HepG2 (cell line): Measurements from ENCODE around the gene TMEM171. TPM values are rescaled to one million over a fixed set of nuclear protein-coding genes. Genes with fewer than 3 reads are reported as not detected.

Experiments
- ATAC-seq: fragments of 200-7000 bp; cut with Tn5 transposase; 3 replicates; pipeline ENCODE4 v1.9.1; 2020; ENCODE audit warnings: mild to moderate bottlenecking, moderate library complexity
- BruUV-seq: library from RNA; stranded (reverse); fragments of 400-500 nt; replicated peaks from 2 replicates; lab custom pipeline; 2021; lab: Mats Ljungman, UMichigan
- CTCF ChIA-PET: fragments of 300-600 bp; formaldehyde crosslinking; extraction: SDS; loops from one replicate; lab custom pipeline; 2021; ENCODE audit warnings: low total read pairs, inconsistent platforms, low intra/inter-chr PET ratio; lab: Yijun Ruan, JAX
- POLR2A ChIA-PET: fragments of 350-600 bp; sonication (Branson Sonifier 250); formaldehyde crosslinking; loops from one replicate; lab custom pipeline; 2020; ENCODE audit warnings: antibody characterized with exemption, inconsistent platforms; lab: Yijun Ruan, JAX
- DNase-seq: peaks from one replicate; pipeline ENCODE4 v3.0.0-alpha.2; 2015; ENCODE audit warnings: low spot score
- FAIRE-seq: peaks from 3 replicates; lab custom pipeline; 2011; peaks lifted over from hg19 to GRCh38; lab: Jason Lieb, UNC
- H2AFZ ChIP-seq: one replicate; pipeline ENCODE4 v1.6.1; 2011; ENCODE audit warnings: low read length, inconsistent platforms
- H3K27ac ChIP-seq: fragments of 300-600 bp; 3 replicates; pipeline ENCODE4 v1.8.0; 2011; ENCODE audit warnings: mixed run types, mild to moderate bottlenecking, mixed read lengths, low read length, inconsistent platforms; ENCODE audit not compliant: insufficient read depth; ENCODE audit errors: extremely low read length
- H3K27me3 ChIP-seq, 2 experiments: fragments of 200-600 bp in 1 of 2; 2 replicates in 1 of 2; 3 replicates in 1 of 2; pipeline versions ENCODE4 v1.6.0 to v1.8.0; 2011; ENCODE audit warnings: low read length in 2 of 2, mild to moderate bottlenecking in 2 of 2, moderate library complexity in 2 of 2, inconsistent platforms in 1 of 2; ENCODE audit not compliant: insufficient read depth in 2 of 2, control insufficient read depth in 1 of 2
- H3K36me3 ChIP-seq, 2 experiments: fragments of 200-600 bp in 1 of 2; replicated peaks in 1 of 2; 2 replicates in 1 of 2; 3 replicates in 1 of 2; pipeline versions ENCODE4 v1.5.1 to v1.8.0; 2011; ENCODE audit warnings: low read length in 2 of 2, inconsistent platforms in 1 of 2; ENCODE audit not compliant: insufficient read depth in 2 of 2, control insufficient read depth in 1 of 2
- H3K4me1 ChIP-seq: 2 replicates; pipeline ENCODE4 v1.5.1; 2012; ENCODE audit warnings: low read length, inconsistent platforms; ENCODE audit not compliant: insufficient read depth
- H3K4me2 ChIP-seq: 2 replicates; pipeline ENCODE4 v1.6.0; 2011; ENCODE audit warnings: low read depth, low read length, inconsistent platforms
- H3K4me3 ChIP-seq, 3 experiments: fragments of 200-600 bp in 1 of 3; sonication (generic), shearing (Covaris generic) in 1 of 3; replicated peaks in 1 of 3; 2 replicates each; pipeline ENCODE4 v1.5.1; 2011 to 2016; ENCODE audit warnings: low read length in 3 of 3, inconsistent platforms in 2 of 3, low read depth in 2 of 3, mild to moderate bottlenecking in 2 of 3, control low read depth in 1 of 3, mixed read lengths in 1 of 3; ENCODE audit not compliant: insufficient read depth in 1 of 3
- H3K79me2 ChIP-seq: one replicate; pipeline ENCODE4 v1.6.1; 2011; ENCODE audit warnings: low read length, inconsistent platforms; ENCODE audit not compliant: insufficient read depth
- H3K9ac ChIP-seq: 2 replicates; pipeline ENCODE4 v1.6.0; 2011; ENCODE audit warnings: mild to moderate bottlenecking, low read depth, low read length, inconsistent platforms; ENCODE audit not compliant: insufficient read depth
- H3K9me3 ChIP-seq: 2 replicates; pipeline ENCODE4 v1.5.1; 2012; ENCODE audit warnings: mild to moderate bottlenecking, low read length
- H4K20me1 ChIP-seq: 2 replicates; pipeline ENCODE4 v1.6.0; 2011; ENCODE audit warnings: inconsistent platforms, mild to moderate bottlenecking, low read length, moderate library complexity; ENCODE audit not compliant: insufficient read depth
- EEA1 ChIP-seq: sonication (generic); formaldehyde crosslinking; IDR thresholded peaks from 2 replicates; pipeline ENCODE4 v1.5.1; 2020; ENCODE audit warnings: mild to moderate bottlenecking, missing genetic modification reagents, borderline replicate concordance
- FOXM1 ChIP-seq: sonication (generic); formaldehyde crosslinking; IDR thresholded peaks from 2 replicates; pipeline ENCODE4 v1.5.0; 2020; ENCODE audit warnings: missing genetic modification reagents
- FUBP1 ChIP-seq: sonication (generic); formaldehyde crosslinking; IDR thresholded peaks from 2 replicates; pipeline ENCODE4 v1.5.1; 2020; ENCODE audit warnings: missing genetic modification reagents, mild to moderate bottlenecking, borderline replicate concordance
- HDAC1 ChIP-seq: sonication (generic); formaldehyde crosslinking; IDR thresholded peaks from 2 replicates; pipeline ENCODE4 v1.5.1; 2020; ENCODE audit warnings: mild to moderate bottlenecking, missing genetic modification reagents
- KDM4B ChIP-seq: sonication (generic); formaldehyde crosslinking; IDR thresholded peaks from 2 replicates; pipeline ENCODE4 v1.4.0; 2020; ENCODE audit warnings: missing genetic modification reagents
- MXD1 ChIP-seq: sonication (generic); formaldehyde crosslinking; IDR thresholded peaks from 2 replicates; pipeline ENCODE4 v1.4.0; 2020; ENCODE audit warnings: mild to moderate bottlenecking, missing genetic modification reagents
- NFYC ChIP-seq: IDR thresholded peaks from 2 replicates; pipeline ENCODE4 v1.6.1; 2016; ENCODE audit warnings: missing genetic modification reagents, missing compliant biosample characterization
- SNRNP70 ChIP-seq: fragments of 200-400 bp; formaldehyde crosslinking; IDR thresholded peaks from 2 replicates; pipeline ENCODE4 v1.6.1; 2017; ENCODE audit warnings: mild to moderate bottlenecking, low read depth, low read length, moderate library complexity
- SPEN ChIP-seq: sonication (generic); formaldehyde crosslinking; IDR thresholded peaks from 2 replicates; pipeline ENCODE4 v1.5.1; 2020; ENCODE audit warnings: low read depth, mild to moderate bottlenecking, missing genetic modification reagents
- ZBTB42 ChIP-seq: sonication (generic); formaldehyde crosslinking; IDR thresholded peaks from 2 replicates; pipeline ENCODE4 v1.5.0; 2020; ENCODE audit warnings: mild to moderate bottlenecking, missing genetic modification reagents
- ZBTB43 ChIP-seq: sonication (generic); formaldehyde crosslinking; conservative IDR thresholded peaks from 2 replicates; pipeline ENCODE4 v1.4.0; 2020; ENCODE audit warnings: missing genetic modification reagents
- ZNF160 ChIP-seq: sonication (generic); formaldehyde crosslinking; IDR thresholded peaks from 2 replicates; pipeline ENCODE4 v1.8.0; 2022; ENCODE audit warnings: mild to moderate bottlenecking, inconsistent platforms, missing genetic modification reagents
- ZNF577 ChIP-seq: sonication (generic); formaldehyde crosslinking; IDR thresholded peaks from 2 replicates; pipeline ENCODE4 v1.4.0; 2020; ENCODE audit warnings: mild to moderate bottlenecking, low read depth, missing genetic modification reagents, borderline replicate concordance
- ZNF720 ChIP-seq: sonication (generic); formaldehyde crosslinking; IDR thresholded peaks from 2 replicates; pipeline ENCODE4 v1.4.0; 2020; ENCODE audit warnings: missing genetic modification reagents
- WGBS: methylation state at CpG from one replicate; pipeline ENCODE4 v1.1.6; 2017; ENCODE audit warnings: low lambda C conversion rate; 5-methylcytosine and 5-hydroxymethylcytosine counted together
- in situ Hi-C: cut with HindIII; loops from 2 replicates; pipeline ENCODE4 v1.10.0; 2017; ENCODE audit warnings: low pct_unique_long_range_greater_than_20kb; ENCODE audit not compliant: extremely low pct_ligation_motif_present
- intact Hi-C: fragments of 100-400 bp; cut with micrococcal nuclease; formaldehyde crosslinking; loops from one replicate; pipeline ENCODE4 v1.10.0; 2022; ENCODE audit not compliant: unreplicated experiment
- polyA plus RNA-seq, 8 experiments: library from polyadenylated mRNA; depleted of rRNA in 3 of 8; stranded (reverse) in 7 of 8; unstranded in 1 of 8; fragments of >200 nt; fragmentation: Illumina TruSeq in 4 of 8; extraction: Trizol in 4 of 8; gene quantifications; 2 replicates each; pipeline versions ENCODE4 v1.2.1 to v1.2.3, GENCODE V29; 2011 to 2016; ENCODE audit warnings: low read depth in 4 of 8, missing spikeins in 1 of 8, mixed read lengths in 1 of 8; ENCODE audit not compliant: insufficient read depth in 1 of 8
- total RNA-seq, 5 experiments: library from RNA; depleted of rRNA; stranded (reverse); fragments of >200 nt; fragmentation: Illumina TruSeq; extraction: Trizol; gene quantifications; 2 replicates each; pipeline ENCODE4 v1.2.3, GENCODE V29; 2016; ENCODE audit warnings: low read depth in 1 of 5
- TF ChIP-seq, protein P1 (sequence below): sonication (generic); formaldehyde crosslinking; IDR thresholded peaks from 2 replicates; pipeline ENCODE4 v1.5.0; 2020; ENCODE audit warnings: missing genetic modification reagents
- TF ChIP-seq, protein P2 (sequence below): sonication (generic); formaldehyde crosslinking; IDR thresholded peaks from 2 replicates; pipeline ENCODE4 v1.4.0; 2020; ENCODE audit warnings: missing genetic modification reagents

The TMEM171 gene
- total and polyA plus RNA-seq, 2 of the 13 experiments (the other 11 are each of a cell fraction or from before 2014, with no cell fraction given) = 0.12 TPM; not detected in 1

GRCh38 chr5:73126381-73126780 is 6.0 kb downstream of the TMEM171 start:
- FAIRE-seq = no peak
- no peak for DNase-seq
- BruUV-seq = no TSS peak
- TF ChIP-seq SNRNP70 (no peak), KDM4B (CRISPR knock-in tag) (no peak), EEA1 (CRISPR knock-in tag) (no peak), ZBTB42 (CRISPR knock-in tag) (no peak), MXD1 (CRISPR knock-in tag) (no peak), ZNF720 (no peak), NFYC (CRISPR knock-in tag) (no peak), ZBTB43 (CRISPR knock-in tag) (no peak), HDAC1 (CRISPR knock-in tag) (no peak), FUBP1 (CRISPR knock-in tag) (no peak), ZNF577 (CRISPR knock-in tag) (no peak), FOXM1 (CRISPR knock-in tag) (no peak), ZNF160 (no peak), SPEN (CRISPR knock-in tag) (no peak)
- TF ChIP-seq, protein P1, sequence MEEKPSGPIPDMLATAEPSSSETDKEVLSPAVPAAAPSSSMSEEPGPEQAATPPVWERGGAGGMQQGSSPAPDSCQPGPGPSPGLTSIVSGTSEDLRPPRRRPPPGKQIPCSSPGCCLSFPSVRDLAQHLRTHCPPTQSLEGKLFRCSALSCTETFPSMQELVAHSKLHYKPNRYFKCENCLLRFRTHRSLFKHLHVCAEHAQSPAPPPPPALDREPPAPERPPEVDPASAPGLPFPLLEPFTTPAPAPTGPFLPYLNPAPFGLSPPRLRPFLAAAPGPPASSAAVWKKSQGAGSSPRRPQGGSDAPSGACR (CRISPR knock-in tag) = no peak
- TF ChIP-seq, protein P2, sequence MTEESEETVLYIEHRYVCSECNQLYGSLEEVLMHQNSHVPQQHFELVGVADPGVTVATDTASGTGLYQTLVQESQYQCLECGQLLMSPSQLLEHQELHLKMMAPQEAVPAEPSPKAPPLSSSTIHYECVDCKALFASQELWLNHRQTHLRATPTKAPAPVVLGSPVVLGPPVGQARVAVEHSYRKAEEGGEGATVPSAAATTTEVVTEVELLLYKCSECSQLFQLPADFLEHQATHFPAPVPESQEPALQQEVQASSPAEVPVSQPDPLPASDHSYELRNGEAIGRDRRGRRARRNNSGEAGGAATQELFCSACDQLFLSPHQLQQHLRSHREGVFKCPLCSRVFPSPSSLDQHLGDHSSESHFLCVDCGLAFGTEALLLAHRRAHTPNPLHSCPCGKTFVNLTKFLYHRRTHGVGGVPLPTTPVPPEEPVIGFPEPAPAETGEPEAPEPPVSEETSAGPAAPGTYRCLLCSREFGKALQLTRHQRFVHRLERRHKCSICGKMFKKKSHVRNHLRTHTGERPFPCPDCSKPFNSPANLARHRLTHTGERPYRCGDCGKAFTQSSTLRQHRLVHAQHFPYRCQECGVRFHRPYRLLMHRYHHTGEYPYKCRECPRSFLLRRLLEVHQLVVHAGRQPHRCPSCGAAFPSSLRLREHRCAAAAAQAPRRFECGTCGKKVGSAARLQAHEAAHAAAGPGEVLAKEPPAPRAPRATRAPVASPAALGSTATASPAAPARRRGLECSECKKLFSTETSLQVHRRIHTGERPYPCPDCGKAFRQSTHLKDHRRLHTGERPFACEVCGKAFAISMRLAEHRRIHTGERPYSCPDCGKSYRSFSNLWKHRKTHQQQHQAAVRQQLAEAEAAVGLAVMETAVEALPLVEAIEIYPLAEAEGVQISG = no peak
- TF ChIP-seq, all 625 proteins: peak for 0
- Histone ChIP-seq H3K4me1 (no peaks in the 10 kb centered on the region), H3K27me3 (peaks cover 6 to 59% of the 10 kb centered on the region in 2 experiments), H4K20me1 (no peaks in the 10 kb centered on the region), H3K9me3 (no peaks in the 10 kb centered on the region), H3K4me3 (no peak overlapping the region), H3K27ac (no peak overlapping the region), H3K79me2 (no peaks in the 10 kb centered on the region), H3K9ac (no peak overlapping the region), H2AFZ (no peak overlapping the region), H3K4me2 (no peak overlapping the region), H3K36me3 (no peaks in the 10 kb centered on the region)
- ATAC-seq = no peak
- intact Hi-C loops = no loop called here
- ChIA-PET CTCF (no interaction called here), POLR2A (no interaction called here)
- WGBS = 11% methylated on average over 3 of the region's 4 CpGs
- in situ Hi-C loops = no loop called here
